Forelimb muscle (tissue), 1 donor: Measurements from ENCODE around the gene AIPL1. TPM values are rescaled to one million over a fixed set of nuclear protein-coding genes. Genes with fewer than 3 reads are reported as not detected.

Experiments used
- DNase-seq: peaks from one replicate; pipeline ENCODE4 v3.0.0-alpha.2; 2013; ENCODE audit warnings: low read depth
- polyA plus RNA-seq: library from polyadenylated mRNA; unstranded; fragments of 120-200 nt; gene quantifications from one replicate; pipeline ENCODE4 v1.2.1, GENCODE V29; 2013; ENCODE audit not compliant: insufficient read length

AIPL1 gene
- polyA plus RNA-seq, 1 donor: not detected

GRCh38 chr17:6374761-6375312 is 60.1 kb downstream of the AIPL1 start:
- DNase-seq: no peak

- DNase-seq: no peak
Measured at GRCh38 chr17:6374271-6374691, 60.6 kb downstream of the AIPL1 start.

Other genes with a start within 250 kb of the AIPL1 start
- 14.5 TPM for gene PIMREG, start 9.3 kb upstream of the AIPL1 start, polyA plus RNA-seq
- 6.7 TPM for gene PITPNM3, start 121.4 kb upstream of the AIPL1 start, polyA plus RNA-seq
- gene KIAA0753, start 205.6 kb upstream of the AIPL1 start, polyA plus RNA-seq: 9.4 TPM
- 52.7 TPM for gene TXNDC17, start 205.9 kb upstream of the AIPL1 start, polyA plus RNA-seq
- 12.2 TPM for gene MED31, start 216.5 kb upstream of the AIPL1 start, polyA plus RNA-seq
- 3.0 TPM for gene C17orf100, start 216.6 kb upstream of the AIPL1 start, polyA plus RNA-seq